Natural killer cell (primary cell): Measurements from ENCODE around the gene PREP. TPM values are rescaled to one million over a fixed set of nuclear protein-coding genes. Genes with fewer than 3 reads are reported as not detected.
"Not testable (repeated sequence)": the region's sequence is repeated elsewhere in the genome, so short reads cannot be mapped to it uniquely, and the experiment has no call there.

Source experiments
- ATAC-seq, 3 donors: fragments of 150-1000 bp in 2 of 3; fragments of 200-7000 bp in 1 of 3; cut with Tn5 transposase; 1 replicate in 1 of 3; 2 replicates in 2 of 3; pipeline ENCODE4 v1.10.0; 2021; ENCODE audit warnings: mild to moderate bottlenecking in 2 of 3, moderate library complexity in 2 of 3
- DNase-seq, 2 donors: peaks; one replicate each; pipeline versions ENCODE4 v3.0.0 to v3.0.0-alpha.2; 2013 to 2021; ENCODE audit warnings: mixed read lengths in 1 of 2
- H3K27ac ChIP-seq: one replicate; pipeline ENCODE4 v1.5.1; 2013; ENCODE audit warnings: mild to moderate bottlenecking, low read length
- H3K27me3 ChIP-seq: one replicate; pipeline ENCODE4 v1.6.1; 2013; ENCODE audit warnings: low read length; ENCODE audit not compliant: control insufficient read depth, insufficient read depth
- H3K36me3 ChIP-seq: one replicate; pipeline ENCODE4 v1.6.1; 2013; ENCODE audit warnings: low read length; ENCODE audit not compliant: control insufficient read depth, insufficient read depth
- H3K4me1 ChIP-seq: one replicate; pipeline ENCODE4 v1.6.1; 2013; ENCODE audit warnings: low read length; ENCODE audit not compliant: control insufficient read depth, insufficient read depth
- H3K4me3 ChIP-seq: one replicate; pipeline ENCODE4 v1.5.1; 2013; ENCODE audit warnings: low read length
- H3K9me3 ChIP-seq: one replicate; pipeline ENCODE4 v1.6.1; 2013; ENCODE audit warnings: low read length; ENCODE audit not compliant: control insufficient read depth, insufficient read depth
- H3K27ac Mint-ChIP-seq, 2 donors: one replicate each; pipeline ENCODE4 v1.8.0; 2022; ENCODE audit warnings: mild to moderate bottlenecking in 2 of 2, mixed read lengths in 2 of 2, moderate library complexity in 1 of 2
- H3K27me3 Mint-ChIP-seq, 2 donors: one replicate each; pipeline ENCODE4 v1.8.0; 2022; ENCODE audit warnings: low read depth in 2 of 2, mixed read lengths in 2 of 2
- H3K36me3 Mint-ChIP-seq: one replicate; pipeline ENCODE4 v1.8.0; 2022; ENCODE audit warnings: mixed read lengths
- H3K4me1 Mint-ChIP-seq, 2 donors: one replicate each; pipeline ENCODE4 v1.8.0; 2022; ENCODE audit warnings: mixed read lengths in 2 of 2
- H3K4me3 Mint-ChIP-seq: one replicate; pipeline ENCODE4 v1.8.0; 2022; ENCODE audit warnings: mild to moderate bottlenecking, moderate library complexity, mixed read lengths
- H3K9me3 Mint-ChIP-seq, 2 donors: one replicate each; pipeline ENCODE4 v1.8.0; 2022; ENCODE audit warnings: mixed read lengths in 2 of 2
- CTCF ChIP-seq: fragments of 200-600 bp; IDR thresholded peaks from one replicate; pipeline ENCODE4 v1.8.0; 2022; ENCODE audit warnings: antibody characterized with exemption
- WGBS: methylation state at CpG from one replicate; pipeline ENCODE4 v1.1.7; 2013; ENCODE audit warnings: missing lambda C conversion rate; ENCODE audit not compliant: insufficient coverage; 5-methylcytosine and 5-hydroxymethylcytosine counted together
- intact Hi-C: fragments of 100-400 bp; cut with micrococcal nuclease; formaldehyde crosslinking; loops from one replicate; pipeline ENCODE4 v1.14.2; 2022
- total RNA-seq, 4 donors: library from RNA; stranded (reverse); fragments of 120-200 nt in 1 of 4; gene quantifications; one replicate each; pipeline versions ENCODE4 v1.2.3 to v1.2.4, GENCODE V29; 2013 to 2022

Gene PREP
- total RNA-seq, 3 donors from 2014 or later (not counting 1 experiment from before 2014, with no cell fraction given), result 30.0 to 42.9 (median 37.1) TPM

DNA sequence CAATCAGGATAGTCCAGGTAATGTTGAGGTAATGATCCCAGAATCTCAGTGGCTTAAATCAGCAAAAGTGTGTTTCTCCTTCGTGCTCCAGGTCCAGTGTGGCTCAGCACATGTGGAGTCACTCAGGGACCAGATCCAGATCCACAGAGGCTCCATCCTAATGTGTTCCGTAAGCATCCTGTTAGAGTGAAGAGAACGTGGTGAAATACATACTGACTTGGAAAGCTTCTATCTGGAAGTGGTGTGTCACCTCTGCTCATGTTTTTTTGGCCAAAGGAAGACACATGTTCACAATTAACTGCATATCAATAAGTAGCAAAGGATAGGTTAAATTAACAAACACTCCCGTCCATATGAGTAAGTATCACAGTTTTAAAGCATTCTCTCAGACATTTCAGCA is 26.8 kb upstream of the PREP start:
- 88% methylated on average over 3 of the region's 4 CpGs for WGBS
- Mint-ChIP-seq H3K9me3 (no peaks in the 10 kb centered on the region), H3K4me3 (no peak overlapping the region), H3K36me3 (no peaks in the 10 kb centered on the region), H3K27me3 (peaks cover 0 to 2% of the 10 kb centered on the region in 2 donors), H3K4me1 (no peaks in the 10 kb centered on the region), H3K27ac (no peak overlapping the region)
- no peak for TF ChIP-seq CTCF
- H3K36me3 ChIP-seq, result no peaks in the 10 kb centered on the region
- H3K4me1 ChIP-seq, result no peaks in the 10 kb centered on the region
- H3K27me3 ChIP-seq, result no peaks in the 10 kb centered on the region
- DNase-seq (no peak), ATAC-seq (no peak)
- no peak overlapping the region for H3K27ac ChIP-seq
- H3K4me3 ChIP-seq, result no peak overlapping the region
- intact Hi-C loops, result loop anchor here (2.0 to 5.0 kb wide), 2 partner anchors 793 to 873 kb away; no protein-coding TSS in a partner anchor
- H3K9me3 ChIP-seq, result no peaks in the 10 kb centered on the region

DNA sequence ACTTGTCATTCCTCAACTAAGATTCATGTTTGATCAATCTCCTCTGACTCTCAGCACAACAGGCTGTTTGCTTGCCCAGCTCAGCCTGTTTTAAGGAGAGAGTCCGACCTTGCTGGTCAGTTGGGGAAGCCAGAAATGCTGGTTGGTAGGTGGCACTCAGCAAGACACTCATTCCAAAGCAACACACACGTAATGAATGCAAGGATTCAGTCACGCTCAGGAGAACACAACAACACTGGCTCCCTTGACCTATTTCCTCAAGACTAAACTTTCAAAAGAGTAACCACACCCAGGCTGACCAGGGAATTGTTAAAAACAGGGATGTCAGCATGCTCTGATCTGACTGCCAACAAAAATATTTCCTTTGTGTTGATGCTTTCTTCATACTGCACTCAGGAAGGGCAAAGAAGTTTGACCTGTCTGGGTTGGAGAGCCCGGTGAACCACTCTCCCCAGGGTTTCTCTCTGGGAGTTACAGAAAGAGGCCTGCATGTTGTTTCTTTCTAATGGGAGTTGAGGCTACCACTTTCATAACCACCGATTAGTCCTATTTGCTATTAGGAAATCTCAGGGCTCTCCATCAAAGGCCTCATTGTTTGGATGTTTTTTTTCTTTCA is 25.6 kb upstream of the PREP start:
- ATAC-seq (no peak), DNase-seq (no peak)
- Histone ChIP-seq H3K4me1 (no peaks in the 10 kb centered on the region), H3K27ac (no peak overlapping the region), H3K9me3 (no peaks in the 10 kb centered on the region), H3K27me3 (no peaks in the 10 kb centered on the region), H3K36me3 (no peaks in the 10 kb centered on the region), H3K4me3 (no peak overlapping the region)
- peaks cover 0 to 6% of the 10 kb centered on the region in 2 donors for H3K27me3 Mint-ChIP-seq
- H3K27ac Mint-ChIP-seq, result no peak overlapping the region
- WGBS, result 93% methylated on average over 5 of the region's 5 CpGs
- H3K9me3 Mint-ChIP-seq, result no peaks in the 10 kb centered on the region
- peaks cover 0 to 4% of the 10 kb centered on the region in 2 donors for H3K4me1 Mint-ChIP-seq
- TF ChIP-seq CTCF, result no peak
- intact Hi-C loops, result no loop called here
- H3K36me3 Mint-ChIP-seq, result no peaks in the 10 kb centered on the region
- H3K4me3 Mint-ChIP-seq, result no peak overlapping the region

- H3K9me3 ChIP-seq, result no peaks in the 10 kb centered on the region
- intact Hi-C loops, result loop anchor here (1.0 kb wide), 1 partner anchor 337 kb away; no protein-coding TSS in a partner anchor
- H3K27me3 ChIP-seq, result no peaks in the 10 kb centered on the region
- Mint-ChIP-seq H3K27me3 (peaks cover 0 to 8% of the 10 kb centered on the region in 2 donors), H3K36me3 (no peaks in the 10 kb centered on the region), H3K9me3 (no peaks in the 10 kb centered on the region), H3K27ac (no peak overlapping the region), H3K4me3 (no peak overlapping the region), H3K4me1 (peaks cover 0 to 4% of the 10 kb centered on the region in 2 donors)
- no peak overlapping the region for H3K4me3 ChIP-seq
- peak; percentile 80 to 88 (median 81) for ATAC-seq
- H3K4me1 ChIP-seq, result no peaks in the 10 kb centered on the region
- no peaks in the 10 kb centered on the region for H3K36me3 ChIP-seq
- whole genome bisulfite sequencing, result 22% methylated on average over 7 of the region's 7 CpGs
- peak; percentile 47 to 81 for DNase-seq
- peak; percentile 73 for TF ChIP-seq CTCF
- no peak overlapping the region for H3K27ac ChIP-seq
Measured at GRCh38 chr6:105424175-105424783, 21.4 kb upstream of the PREP start.

DNA sequence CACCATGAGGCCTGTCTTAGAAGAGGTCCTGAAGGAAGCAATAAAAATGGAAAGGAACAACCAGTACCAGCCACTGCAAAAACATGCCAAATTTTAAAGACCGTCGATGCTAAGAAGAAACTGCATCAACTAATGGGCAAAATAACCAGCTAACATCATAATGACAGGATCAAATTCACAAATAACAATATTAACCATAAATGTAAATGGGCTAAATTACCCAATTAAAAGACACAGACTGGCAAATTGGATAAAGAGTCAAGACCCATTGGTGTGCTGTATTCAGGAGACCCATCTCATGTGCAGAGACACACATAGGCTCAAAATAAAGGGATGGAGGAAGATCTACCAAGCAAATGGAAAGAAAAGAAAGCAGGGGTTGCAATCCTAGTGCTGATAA is 14.1 kb upstream of the PREP start:
- H3K27me3 ChIP-seq, H3K9me3 ChIP-seq, H3K27ac Mint-ChIP-seq, H3K4me3 Mint-ChIP-seq, H3K27ac ChIP-seq, H3K36me3 ChIP-seq, intact Hi-C loops, H3K4me1 Mint-ChIP-seq, ATAC-seq, DNase-seq, H3K4me1 ChIP-seq, H3K4me3 ChIP-seq: not testable (repeated sequence)
- WGBS, result 100% methylated on average over 2 of the region's 2 CpGs
- Mint-ChIP-seq H3K27me3 (peaks cover 37 to 45% of the 10 kb centered on the region in 2 donors), H3K9me3 (peaks cover 0 to 15% of the 10 kb centered on the region in 2 donors), H3K36me3 (peaks cover 24% of the 10 kb centered on the region)
